SU-DHL-6 (cell line): Measurements from ENCODE around the gene RPLP2.

Source experiments
- H2AFZ ChIP-seq: fragments of 200-600 bp; sonication (generic); 2 replicates; pipeline ENCODE4 v1.6.1; 2014; ENCODE audit warnings: low read depth, mild to moderate bottlenecking, moderate library complexity, mixed read lengths, antibody characterized with exemption, low read length; ENCODE audit not compliant: severe bottlenecking
- H3F3A ChIP-seq: fragments of 200-600 bp; shearing (Covaris generic); 2 replicates; pipeline ENCODE4 v1.6.0; 2016; ENCODE audit warnings: antibody characterized with exemption, mild to moderate bottlenecking; ENCODE audit not compliant: insufficient read depth
- H3K27ac ChIP-seq: fragments of 200-600 bp; sonication (generic); 2 replicates; pipeline ENCODE4 v1.5.1; 2016; ENCODE audit warnings: low read depth, mild to moderate bottlenecking, low read length, moderate library complexity, mixed read lengths
- H3K27me3 ChIP-seq: fragments of 200-600 bp; sonication (generic), shearing (Covaris generic); 2 replicates; pipeline ENCODE4 v1.6.0; 2014; ENCODE audit warnings: mild to moderate bottlenecking, low read length
- H3K36me3 ChIP-seq: fragments of 200-600 bp; sonication (generic); 2 replicates; pipeline ENCODE4 v1.6.1; 2014; ENCODE audit warnings: mild to moderate bottlenecking, low read length, mixed read lengths
- H3K4me2 ChIP-seq: fragments of 300-600, 200-600 bp; shearing (Covaris generic), sonication (generic); 2 replicates; pipeline ENCODE4 v1.6.0; 2014; ENCODE audit warnings: low read length, low read depth, mild to moderate bottlenecking; ENCODE audit not compliant: poor library complexity, severe bottlenecking
- H3K4me3 ChIP-seq: fragments of 200-600 bp; sonication (generic); 2 replicates; pipeline ENCODE4 v1.5.1; 2014; ENCODE audit warnings: antibody characterized with exemption, low read length, mild to moderate bottlenecking, mixed read lengths; ENCODE audit not compliant: insufficient read depth, poor library complexity, severe bottlenecking
- H3K79me2 ChIP-seq: fragments of 200-600 bp; sonication (generic); 2 replicates; pipeline ENCODE4 v1.6.1; 2014; ENCODE audit warnings: mild to moderate bottlenecking, low read length, moderate library complexity; ENCODE audit not compliant: insufficient read depth
- H3K9ac ChIP-seq: fragments of 200-600 bp; sonication (generic); 2 replicates; pipeline ENCODE4 v1.7.0; 2014; ENCODE audit warnings: mild to moderate bottlenecking, low read length
- H3K9me2 ChIP-seq: fragments of 200-600 bp; sonication (generic); replicated peaks from 2 replicates; pipeline ENCODE4 v1.6.1; 2014; ENCODE audit warnings: low read length; ENCODE audit not compliant: insufficient read depth
- H3K9me3 ChIP-seq: fragments of 200-600 bp; sonication (generic); 2 replicates; pipeline ENCODE4 v1.6.1; 2014; ENCODE audit warnings: low read length, mixed read lengths; ENCODE audit not compliant: insufficient read depth
- H4K20me1 ChIP-seq: fragments of 200-600 bp; sonication (generic); 2 replicates; pipeline ENCODE4 v1.6.1; 2014; ENCODE audit warnings: low read depth, mild to moderate bottlenecking, antibody characterized with exemption, low read length, moderate library complexity, mixed read lengths
- EZH2phosphoT487 ChIP-seq: fragments of 200-600 bp; sonication (generic), shearing (Covaris generic); conservative IDR thresholded peaks from 2 replicates; pipeline ENCODE4 v1.6.1; 2018; ENCODE audit warnings: mild to moderate bottlenecking, antibody characterized with exemption, low read length, moderate library complexity, mixed read lengths
- TF ChIP-seq, protein P1 (sequence below): fragments of 200-600 bp; sonication (generic); IDR thresholded peaks from one replicate; pipeline ENCODE4 v1.5.1; 2017; ENCODE audit warnings: antibody characterized with exemption, mild to moderate bottlenecking, low read length, moderate library complexity; ENCODE audit not compliant: insufficient read depth, poor library complexity, severe bottlenecking

RPLP2 gene

GRCh38 chr11:766106-766935 lies 43.4 kb upstream of the RPLP2 start:
- Histone ChIP-seq H2AFZ (no peak overlapping the region), H3K4me2 (no peak overlapping the region), H3F3A (peaks cover 12% of the 10 kb centered on the region), H4K20me1 (no peaks in the 10 kb centered on the region), H3K9me3 (no peaks in the 10 kb centered on the region), H3K79me2 (no peaks in the 10 kb centered on the region), H3K9ac (no peak overlapping the region), H3K9me2 (no peaks in the 10 kb centered on the region), H3K27me3 (no peaks in the 10 kb centered on the region), H3K27ac (no peak overlapping the region), H3K4me3 (no peak overlapping the region), H3K36me3 (no peaks in the 10 kb centered on the region)
- TF ChIP-seq, protein P1, sequence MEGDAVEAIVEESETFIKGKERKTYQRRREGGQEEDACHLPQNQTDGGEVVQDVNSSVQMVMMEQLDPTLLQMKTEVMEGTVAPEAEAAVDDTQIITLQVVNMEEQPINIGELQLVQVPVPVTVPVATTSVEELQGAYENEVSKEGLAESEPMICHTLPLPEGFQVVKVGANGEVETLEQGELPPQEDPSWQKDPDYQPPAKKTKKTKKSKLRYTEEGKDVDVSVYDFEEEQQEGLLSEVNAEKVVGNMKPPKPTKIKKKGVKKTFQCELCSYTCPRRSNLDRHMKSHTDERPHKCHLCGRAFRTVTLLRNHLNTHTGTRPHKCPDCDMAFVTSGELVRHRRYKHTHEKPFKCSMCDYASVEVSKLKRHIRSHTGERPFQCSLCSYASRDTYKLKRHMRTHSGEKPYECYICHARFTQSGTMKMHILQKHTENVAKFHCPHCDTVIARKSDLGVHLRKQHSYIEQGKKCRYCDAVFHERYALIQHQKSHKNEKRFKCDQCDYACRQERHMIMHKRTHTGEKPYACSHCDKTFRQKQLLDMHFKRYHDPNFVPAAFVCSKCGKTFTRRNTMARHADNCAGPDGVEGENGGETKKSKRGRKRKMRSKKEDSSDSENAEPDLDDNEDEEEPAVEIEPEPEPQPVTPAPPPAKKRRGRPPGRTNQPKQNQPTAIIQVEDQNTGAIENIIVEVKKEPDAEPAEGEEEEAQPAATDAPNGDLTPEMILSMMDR, result no peak
- TF ChIP-seq EZH2phosphoT487, result no peak

- Histone ChIP-seq H3K9ac (no peak overlapping the region), H3K79me2 (no peaks in the 10 kb centered on the region), H4K20me1 (no peaks in the 10 kb centered on the region), H3F3A (peaks cover 9% of the 10 kb centered on the region), H3K27ac (no peak overlapping the region), H3K4me3 (no peak overlapping the region), H3K9me2 (no peaks in the 10 kb centered on the region), H2AFZ (no peak overlapping the region), H3K27me3 (no peaks in the 10 kb centered on the region), H3K4me2 (no peak overlapping the region), H3K9me3 (no peaks in the 10 kb centered on the region), H3K36me3 (no peaks in the 10 kb centered on the region)
- TF ChIP-seq EZH2phosphoT487, result no peak
- TF ChIP-seq, protein P1, result no peak
Observed at GRCh38 chr11:766936-767210, 42.9 kb upstream of the RPLP2 start.

- Histone ChIP-seq H3K79me2 (no peaks in the 10 kb centered on the region), H3K27me3 (no peaks in the 10 kb centered on the region), H4K20me1 (no peaks in the 10 kb centered on the region), H3K4me2 (no peak overlapping the region), H3K9me3 (no peaks in the 10 kb centered on the region), H3F3A (peaks cover 9% of the 10 kb centered on the region), H3K4me3 (no peak overlapping the region), H2AFZ (no peak overlapping the region), H3K27ac (no peak overlapping the region), H3K9me2 (no peaks in the 10 kb centered on the region), H3K9ac (no peak overlapping the region), H3K36me3 (no peaks in the 10 kb centered on the region)
- TF ChIP-seq, protein P1, result no peak
- no peak for TF ChIP-seq EZH2phosphoT487
Observed at GRCh38 chr11:767238-767637, 42.5 kb upstream of the RPLP2 start.
